Choroid plexus epithelial cell (primary cell): ENCODE results near the gene ZNG1B.
"Not testable (repeated sequence)": the region's sequence is repeated elsewhere in the genome, so short reads cannot be mapped to it uniquely, and the experiment has no call there.

ENCODE experiments used
- DNase-seq: peaks from one replicate; pipeline ENCODE4 v3.0.0-alpha.2; 2010; ENCODE audit warnings: low read depth
- H3K4me3 ChIP-seq: 2 replicates; pipeline ENCODE4 v1.5.1; 2011; ENCODE audit warnings: low read depth, mild to moderate bottlenecking, control low read depth, low read length, moderate library complexity
- TF ChIP-seq, protein P1 (sequence below): conservative IDR thresholded peaks from 2 replicates; pipeline ENCODE4 v1.5.1; 2011; ENCODE audit warnings: low read depth, mild to moderate bottlenecking, control low read depth, inconsistent platforms, low read length, moderate library complexity

ZNG1B gene

DNA sequence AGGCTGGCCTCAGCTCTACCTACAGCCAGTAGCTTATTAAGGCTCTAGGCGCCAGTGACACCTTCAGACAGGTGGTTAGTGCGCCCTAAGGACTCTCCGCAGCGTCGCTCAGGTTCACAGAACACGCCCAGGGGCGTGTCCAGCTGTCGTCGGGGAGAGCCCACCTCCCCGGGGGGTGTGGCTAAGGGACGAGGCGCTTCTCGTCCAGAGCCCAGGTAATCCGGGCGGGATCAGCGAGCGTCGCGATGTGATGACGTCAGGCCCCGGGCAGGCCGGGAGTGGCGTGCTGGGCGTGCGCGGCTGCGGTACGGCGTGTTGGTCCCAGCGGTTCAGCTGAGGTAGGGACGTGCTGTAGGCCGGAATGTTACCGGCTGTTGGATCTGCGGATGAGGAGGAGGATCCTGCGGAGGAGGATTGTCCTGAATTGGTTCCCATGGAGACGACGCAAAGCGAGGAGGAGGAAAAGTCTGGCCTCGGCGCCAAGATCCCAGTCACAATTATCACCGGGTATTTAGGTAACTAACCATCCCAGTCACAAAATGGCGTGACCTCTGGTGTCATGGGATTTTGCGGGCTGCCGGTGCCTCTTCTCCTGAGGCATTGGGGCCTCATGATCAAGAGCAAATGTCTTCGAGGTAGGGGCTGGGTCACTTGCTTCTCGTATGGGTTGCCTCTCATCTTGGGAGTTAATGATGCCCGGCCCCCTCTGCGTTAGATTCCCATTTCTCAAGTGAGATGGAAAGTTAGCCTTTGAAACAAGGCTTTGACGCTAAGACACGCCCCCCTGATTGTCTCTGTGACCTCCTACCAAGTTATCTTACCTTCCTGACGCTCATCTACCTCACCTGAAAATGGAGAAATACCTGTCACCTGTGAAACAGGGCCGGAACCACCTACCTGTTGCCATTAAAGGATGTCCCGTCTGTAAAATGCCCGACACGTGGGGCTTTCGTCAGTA is at the start of gene ZNG1B:
ZNG1B (plus strand) TSS at position 184 of the 958 bp plus-strand sequence; CDS start at position 362, 178 bp downstream.
- H3K4me3 ChIP-seq, result peak within 1 kb of the TSS; percentile 57

DNA sequence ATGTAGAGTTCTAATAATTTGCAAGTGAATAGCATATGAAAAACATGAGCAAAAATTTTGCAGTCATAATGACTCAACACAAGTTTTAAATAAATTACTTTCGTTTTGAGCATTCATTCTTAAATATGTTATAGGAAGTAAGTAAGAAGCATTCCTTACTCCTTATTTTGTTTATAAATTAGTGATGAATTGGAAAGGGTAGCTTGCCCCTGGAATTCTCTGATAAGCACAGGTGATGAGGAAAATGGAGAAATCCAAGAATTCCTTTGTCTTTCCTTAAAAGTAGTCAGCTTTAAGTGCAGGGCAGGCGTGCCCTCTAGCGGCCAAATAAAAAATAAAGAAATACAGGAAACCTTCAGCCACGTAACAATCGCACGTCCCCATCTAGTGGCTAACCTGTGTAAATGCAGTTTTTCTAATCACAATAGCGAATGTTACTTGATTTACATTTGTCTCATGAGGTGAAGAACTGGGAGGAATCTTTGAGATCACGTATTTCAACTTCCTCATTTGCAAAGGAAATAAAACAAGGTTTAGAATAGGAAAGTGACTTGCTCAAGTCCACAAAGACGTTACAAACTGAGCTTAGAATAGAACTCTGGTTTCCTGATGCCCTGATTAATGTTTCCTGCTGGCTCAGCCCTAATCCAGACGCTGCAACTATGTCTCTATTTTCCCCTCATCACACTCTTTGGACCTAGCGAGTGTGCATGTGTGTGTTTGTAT is 47.2 kb upstream of the ZNG1B start:
- no peak overlapping the region for H3K4me3 ChIP-seq
- TF ChIP-seq, protein P1, sequence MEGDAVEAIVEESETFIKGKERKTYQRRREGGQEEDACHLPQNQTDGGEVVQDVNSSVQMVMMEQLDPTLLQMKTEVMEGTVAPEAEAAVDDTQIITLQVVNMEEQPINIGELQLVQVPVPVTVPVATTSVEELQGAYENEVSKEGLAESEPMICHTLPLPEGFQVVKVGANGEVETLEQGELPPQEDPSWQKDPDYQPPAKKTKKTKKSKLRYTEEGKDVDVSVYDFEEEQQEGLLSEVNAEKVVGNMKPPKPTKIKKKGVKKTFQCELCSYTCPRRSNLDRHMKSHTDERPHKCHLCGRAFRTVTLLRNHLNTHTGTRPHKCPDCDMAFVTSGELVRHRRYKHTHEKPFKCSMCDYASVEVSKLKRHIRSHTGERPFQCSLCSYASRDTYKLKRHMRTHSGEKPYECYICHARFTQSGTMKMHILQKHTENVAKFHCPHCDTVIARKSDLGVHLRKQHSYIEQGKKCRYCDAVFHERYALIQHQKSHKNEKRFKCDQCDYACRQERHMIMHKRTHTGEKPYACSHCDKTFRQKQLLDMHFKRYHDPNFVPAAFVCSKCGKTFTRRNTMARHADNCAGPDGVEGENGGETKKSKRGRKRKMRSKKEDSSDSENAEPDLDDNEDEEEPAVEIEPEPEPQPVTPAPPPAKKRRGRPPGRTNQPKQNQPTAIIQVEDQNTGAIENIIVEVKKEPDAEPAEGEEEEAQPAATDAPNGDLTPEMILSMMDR, result peak; percentile 87
- peak; percentile 85 for DNase-seq

More for the DNA sequence above, at the start of gene ZNG1B:
- DNase-seq, result peak; percentile 6

- H3K4me3 ChIP-seq, result no peak overlapping the region
- TF ChIP-seq, protein P1, result no peak
- DNase-seq, result no peak
These were observed 46.4 kb upstream of the ZNG1B start for GRCh38 chr2:113391073-113391472.

DNA sequence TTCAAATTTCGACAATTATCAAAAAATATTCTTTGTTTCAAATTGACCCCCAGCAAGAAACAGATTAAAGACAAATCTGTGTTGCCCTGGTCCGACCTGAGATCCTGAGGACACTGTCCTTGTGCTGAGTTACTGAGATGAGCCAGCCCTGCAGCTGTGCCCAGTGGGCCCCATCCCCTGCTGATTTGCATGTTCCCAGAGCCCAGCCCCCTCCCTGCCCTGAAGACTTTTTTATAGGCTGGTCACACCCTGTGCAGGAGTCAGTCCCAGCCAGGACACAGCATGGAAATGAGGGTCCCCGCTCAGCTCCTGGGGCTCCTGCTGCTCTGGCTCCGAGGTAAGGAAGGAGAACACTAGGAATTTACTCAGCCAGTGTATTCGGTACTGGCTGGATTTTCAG is 31.4 kb upstream of the ZNG1B start:
- TF ChIP-seq, protein P1, result no peak
- no peak overlapping the region for H3K4me3 ChIP-seq
- no peak for DNase-seq

- H3K4me3 ChIP-seq, result no peak overlapping the region
- TF ChIP-seq, protein P1, result peak; percentile 55
- peak; percentile 43 for DNase-seq
These were observed 29.9 kb upstream of the ZNG1B start for GRCh38 chr2:113407446-113408099.

GRCh38 chr2:113411725-113412352 is 25.7 kb upstream of the ZNG1B start:
- not testable (repeated sequence) for H3K4me3 ChIP-seq, DNase-seq

DNA sequence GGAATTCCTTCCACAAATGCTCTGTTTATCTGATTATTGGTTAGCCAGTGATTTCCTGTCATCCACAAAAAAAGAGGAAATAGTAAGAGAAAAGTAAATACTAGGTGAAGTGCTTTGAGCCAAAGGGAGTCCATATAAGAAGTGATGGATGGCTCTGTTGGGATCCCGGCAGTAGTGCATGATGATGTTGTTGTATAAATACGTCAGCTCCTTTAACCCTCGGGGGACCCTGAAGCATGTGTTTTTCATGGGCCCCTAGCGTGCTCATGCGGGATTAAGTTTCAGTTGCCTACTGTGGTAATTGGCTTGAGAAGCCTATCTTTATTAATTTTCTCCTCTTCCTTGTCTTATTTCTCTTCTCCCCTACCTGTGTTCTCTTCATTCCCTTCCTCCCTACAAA is 24.7 kb upstream of the ZNG1B start:
- peak; percentile 3 for DNase-seq
- H3K4me3 ChIP-seq, result not testable (repeated sequence)

GRCh38 chr2:113431773-113432172 is 5.7 kb upstream of the ZNG1B start:
- DNase-seq, result not testable (repeated sequence)

GRCh38 chr2:113433468-113433867 is 4.0 kb upstream of the ZNG1B start:
- DNase-seq, H3K4me3 ChIP-seq: not testable (repeated sequence)

More at GRCh38 chr2:113431773-113432172, 5.7 kb upstream of the ZNG1B start:
- H3K4me3 ChIP-seq, result not testable (repeated sequence)

- not testable (repeated sequence) for H3K4me3 ChIP-seq
- DNase-seq, result peak; percentile 2
These were observed 28.3 kb downstream of the ZNG1B start for GRCh38 chr2:113465770-113466169.

GRCh38 chr2:113476688-113477368 is 39.3 kb downstream of the ZNG1B start:
- not testable (repeated sequence) for DNase-seq, H3K4me3 ChIP-seq

- not testable (repeated sequence) for DNase-seq
These were observed 59.0 kb downstream of the ZNG1B start for GRCh38 chr2:113496527-113496926.

DNA sequence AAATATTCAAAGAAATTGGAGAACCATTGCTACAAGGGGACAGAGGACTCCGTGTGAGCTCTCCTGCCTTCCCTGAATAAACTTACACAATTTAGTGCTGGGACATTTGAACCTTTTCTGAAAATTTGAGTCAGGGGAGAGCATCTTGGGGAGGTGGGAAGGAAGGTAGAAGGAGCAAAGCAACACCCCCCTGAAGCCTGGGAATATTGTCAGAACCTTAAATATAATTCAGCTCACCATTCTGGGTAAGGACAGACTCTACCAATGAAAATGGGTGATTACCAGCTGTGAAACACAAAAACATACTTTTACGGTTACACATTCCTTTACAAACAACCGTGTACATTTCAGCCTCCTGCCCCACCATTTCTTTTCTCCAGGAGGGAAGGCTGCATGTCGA is 60.9 kb downstream of the ZNG1B start, which contains the start of gene FOXD4L1:
FOXD4L1 (plus strand) TSS at position 301 of the 400 bp plus-strand sequence. CDS start 592 bp downstream, outside the sequence.
- H3K4me3 ChIP-seq, DNase-seq: not testable (repeated sequence)

More at GRCh38 chr2:113496527-113496926, 59.0 kb downstream of the ZNG1B start:
- H3K4me3 ChIP-seq, result not testable (repeated sequence)
